Thyroid gland (tissue), 4 donors: Measurements from ENCODE around the gene RNF213.

Source experiments
- POLR2A ChIP-seq, 2 donors: fragments of 450-650 bp; IDR thresholded peaks; one replicate each; pipeline ENCODE4 v1.6.1; 2017; ENCODE audit warnings: antibody characterized with exemption in 2 of 2, mild to moderate bottlenecking in 2 of 2, moderate library complexity in 1 of 2
- TF ChIP-seq, protein P1 (sequence below), 6 experiments: fragments of 200-600 bp in 3 of 6; fragments of 450-650 bp in 3 of 6; sonication (generic) in 3 of 6; IDR thresholded peaks; one replicate each; pipeline ENCODE4 v1.5.1; 2016 to 2019; ENCODE audit warnings: antibody characterized with exemption in 6 of 6, mild to moderate bottlenecking in 2 of 6, inconsistent platforms in 1 of 6, moderate library complexity in 1 of 6

DNA sequence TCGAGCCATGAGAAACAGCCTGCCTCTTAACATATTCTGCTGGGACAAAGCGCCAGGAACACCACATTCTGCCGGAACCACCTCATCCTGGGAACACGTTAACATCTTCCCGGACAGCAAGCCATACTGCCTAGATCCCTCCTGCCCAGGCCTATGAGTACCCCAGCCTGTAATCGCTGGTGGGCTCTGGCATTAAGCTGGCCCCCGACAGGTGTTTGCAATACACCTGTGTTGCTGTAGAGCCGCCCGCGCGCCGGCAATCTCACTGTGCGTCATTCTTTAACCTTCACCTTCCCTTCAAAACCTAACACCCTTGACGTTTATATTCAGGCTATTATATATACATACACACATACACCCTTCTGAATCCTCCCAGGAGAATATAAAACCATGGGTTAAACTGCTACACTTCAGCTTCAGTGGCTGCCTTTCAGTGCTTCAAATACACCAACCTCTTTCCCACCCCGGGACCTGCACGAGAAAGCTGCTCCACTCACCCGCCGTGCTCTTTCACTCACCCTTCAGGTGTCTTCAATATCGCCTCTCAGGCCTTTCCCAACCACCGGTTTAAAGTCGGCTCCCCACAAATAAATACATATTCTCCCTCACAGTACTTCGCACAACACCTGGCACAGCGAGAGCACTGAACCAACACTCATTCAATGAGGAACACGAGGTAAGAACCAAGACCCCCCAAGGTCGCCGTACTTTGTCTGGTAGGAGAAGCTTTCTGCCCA is 153.3 kb downstream of the RNF213 start:
- TF ChIP-seq, protein P1, sequence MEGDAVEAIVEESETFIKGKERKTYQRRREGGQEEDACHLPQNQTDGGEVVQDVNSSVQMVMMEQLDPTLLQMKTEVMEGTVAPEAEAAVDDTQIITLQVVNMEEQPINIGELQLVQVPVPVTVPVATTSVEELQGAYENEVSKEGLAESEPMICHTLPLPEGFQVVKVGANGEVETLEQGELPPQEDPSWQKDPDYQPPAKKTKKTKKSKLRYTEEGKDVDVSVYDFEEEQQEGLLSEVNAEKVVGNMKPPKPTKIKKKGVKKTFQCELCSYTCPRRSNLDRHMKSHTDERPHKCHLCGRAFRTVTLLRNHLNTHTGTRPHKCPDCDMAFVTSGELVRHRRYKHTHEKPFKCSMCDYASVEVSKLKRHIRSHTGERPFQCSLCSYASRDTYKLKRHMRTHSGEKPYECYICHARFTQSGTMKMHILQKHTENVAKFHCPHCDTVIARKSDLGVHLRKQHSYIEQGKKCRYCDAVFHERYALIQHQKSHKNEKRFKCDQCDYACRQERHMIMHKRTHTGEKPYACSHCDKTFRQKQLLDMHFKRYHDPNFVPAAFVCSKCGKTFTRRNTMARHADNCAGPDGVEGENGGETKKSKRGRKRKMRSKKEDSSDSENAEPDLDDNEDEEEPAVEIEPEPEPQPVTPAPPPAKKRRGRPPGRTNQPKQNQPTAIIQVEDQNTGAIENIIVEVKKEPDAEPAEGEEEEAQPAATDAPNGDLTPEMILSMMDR (IDR thresholded peaks at IDR 0.05): no peak
- TF ChIP-seq POLR2A (IDR thresholded peaks at IDR 0.05): no peak
